ENCODE results near the gene STAG3. TPM values are rescaled to one million over a fixed set of nuclear protein-coding genes. Genes with fewer than 3 reads are reported as not detected.

STAG3 gene
- total RNA-seq, 6 experiments from 2014 or later = 0.81 to 5.9 (median 4.4) TPM

GRCh38 chr7:100169147-100169850 lies 8.4 kb upstream of the STAG3 start:
- Histone ChIP-seq H3K4me1 (peaks cover 0 to 6% (median 2%) of the 10 kb centered on the region in 4 donors), H3K9me3 (no peaks in the 10 kb centered on the region), H3K36me3 (no peaks in the 10 kb centered on the region), H3K27me3 (no peaks in the 10 kb centered on the region), H3K4me3 (no peak overlapping the region), H3K27ac (no peak overlapping the region)
- ATAC-seq = no peak
- no peak for TF ChIP-seq CTCF (IDR thresholded peaks at IDR 0.05)
- TF ChIP-seq POLR2A (IDR thresholded peaks at IDR 0.05) = no peak
- no peak for DNase-seq
- WGBS (ENCODE audit: insufficient coverage, low coverage, low lambda C conversion rate, missing lambda C conversion rate) = 64% methylated on average over 11 of the region's 11 CpGs
- intact Hi-C loops (cut with DNase I) = no loop called here

- no peaks in the 10 kb centered on the region for H3K9me3 ChIP-seq
- TF ChIP-seq CTCF (IDR thresholded peaks at IDR 0.05) = no peak
- no peak for TF ChIP-seq POLR2A (IDR thresholded peaks at IDR 0.05)
- H3K4me3 ChIP-seq = no peak overlapping the region
- H3K27me3 ChIP-seq = no peaks in the 10 kb centered on the region
- DNase-seq (no peak), ATAC-seq (no peak)
- WGBS (ENCODE audit: insufficient coverage, low coverage, low lambda C conversion rate, missing lambda C conversion rate) = 71% methylated on average over 10 of the region's 11 CpGs
- no peak overlapping the region for H3K27ac ChIP-seq
- H3K36me3 ChIP-seq = no peaks in the 10 kb centered on the region
- intact Hi-C loops (cut with DNase I) = no loop called here
- peaks cover 0 to 6% (median 2%) of the 10 kb centered on the region in 4 donors for H3K4me1 ChIP-seq
Observed at GRCh38 chr7:100170101-100170897, 7.4 kb upstream of the STAG3 start.

- peak; percentile 20 to 43 (median 38) for ATAC-seq
- intact Hi-C loops (cut with DNase I) = no loop called here
- H3K27ac ChIP-seq = no peak overlapping the region
- no peaks in the 10 kb centered on the region for H3K9me3 ChIP-seq
- 4% methylated on average over 8 of the region's 61 CpGs for WGBS (ENCODE audit: insufficient coverage, low coverage, low lambda C conversion rate, missing lambda C conversion rate)
- no peaks in the 10 kb centered on the region for H3K36me3 ChIP-seq
- H3K4me1 ChIP-seq = peaks cover 0 to 6% (median 2%) of the 10 kb centered on the region in 4 donors
- peak overlapping the region; percentile 12 to 40 (median 16) for H3K4me3 ChIP-seq
- TF ChIP-seq POLR2A (IDR thresholded peaks at IDR 0.05) = no peak
- no peak for TF ChIP-seq CTCF (IDR thresholded peaks at IDR 0.05)
- DNase-seq = peak in 1 of 3 donors; percentile 55
- no peaks in the 10 kb centered on the region for H3K27me3 ChIP-seq
Observed at GRCh38 chr7:100171087-100171681, 6.5 kb upstream of the STAG3 start.

- no peak overlapping the region for H3K27ac ChIP-seq
- ATAC-seq = no peak
- WGBS (ENCODE audit: insufficient coverage, low coverage, low lambda C conversion rate, missing lambda C conversion rate) = 45% methylated on average over 8 of the region's 22 CpGs
- peak in 1 of 3 donors; percentile 23 for DNase-seq
- H3K9me3 ChIP-seq = no peaks in the 10 kb centered on the region
- TF ChIP-seq POLR2A (IDR thresholded peaks at IDR 0.05) = no peak
- H3K4me3 ChIP-seq = peak overlapping the region in 1 of 3 donors; percentile 16
- intact Hi-C loops (cut with DNase I) = no loop called here
- H3K27me3 ChIP-seq = no peaks in the 10 kb centered on the region
- H3K4me1 ChIP-seq = peaks cover 0 to 6% (median 2%) of the 10 kb centered on the region in 4 donors
- H3K36me3 ChIP-seq = no peaks in the 10 kb centered on the region
Observed at GRCh38 chr7:100171840-100172239, 5.9 kb upstream of the STAG3 start.
